Progenitor cell of endocrine pancreas (in vitro differentiated cells): ENCODE measurements around the gene CD200R1. TPM values are rescaled to one million over a fixed set of nuclear protein-coding genes. Genes with fewer than 3 reads are reported as not detected.

ENCODE experiments used
- DNase-seq: peaks from one replicate; pipeline ENCODE4 v3.0.0; 2021; ENCODE audit warnings: low spot score; ENCODE audit not compliant: unreplicated experiment
- H3K27ac Mint-ChIP-seq: 2 replicates; pipeline ENCODE4 v1.8.0; 2021; ENCODE audit warnings: mild to moderate bottlenecking, moderate library complexity, mixed read lengths
- H3K27me3 Mint-ChIP-seq: 2 replicates; pipeline ENCODE4 v1.8.0; 2021; ENCODE audit warnings: mixed read lengths
- H3K36me3 Mint-ChIP-seq: 2 replicates; pipeline ENCODE4 v1.8.0; 2022; ENCODE audit warnings: mixed read lengths; ENCODE audit not compliant: insufficient read depth
- H3K4me1 Mint-ChIP-seq: 2 replicates; pipeline ENCODE4 v1.8.0; 2021; ENCODE audit warnings: low read depth, mixed read lengths
- H3K4me3 Mint-ChIP-seq: 2 replicates; pipeline ENCODE4 v1.8.0; 2021; ENCODE audit warnings: low read depth, mild to moderate bottlenecking, moderate library complexity, mixed read lengths
- H3K9me3 Mint-ChIP-seq: 2 replicates; pipeline ENCODE4 v1.8.0; 2021; ENCODE audit warnings: low read depth, mixed read lengths
- total RNA-seq: library from RNA; stranded (reverse); gene quantifications from 2 replicates; pipeline ENCODE4 v1.2.1, GENCODE V29; 2021
- TF ChIP-seq, protein P1 (sequence below): fragments of 200-600 bp; sonication (generic); IDR thresholded peaks from one replicate; pipeline ENCODE4 v1.5.0; 2021; ENCODE audit warnings: antibody characterized with exemption, mild to moderate bottlenecking; ENCODE audit not compliant: unreplicated experiment

Gene CD200R1
- total RNA-seq, 1 donor from 2014 or later, result not detected

DNA sequence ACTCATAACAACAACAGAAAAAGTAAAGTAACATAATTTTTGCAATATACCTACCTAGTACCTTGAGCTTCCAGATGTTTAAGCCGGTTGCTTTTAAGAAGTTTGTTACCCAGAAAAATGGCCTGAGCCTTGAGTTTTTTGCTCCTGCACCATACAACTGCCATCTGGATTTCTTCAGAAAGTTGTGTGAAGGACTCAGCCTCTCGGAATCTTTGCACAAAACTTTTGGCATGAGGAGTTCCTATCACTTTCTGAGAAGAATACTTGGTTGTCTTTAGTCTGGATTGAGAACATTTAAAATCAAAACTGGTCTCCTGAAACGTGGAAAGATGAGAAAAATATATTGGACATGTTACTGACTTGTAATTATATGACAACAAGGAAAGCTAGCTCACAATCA, 33.2 kb upstream of the CD200R1 start:
- TF ChIP-seq, protein P1, sequence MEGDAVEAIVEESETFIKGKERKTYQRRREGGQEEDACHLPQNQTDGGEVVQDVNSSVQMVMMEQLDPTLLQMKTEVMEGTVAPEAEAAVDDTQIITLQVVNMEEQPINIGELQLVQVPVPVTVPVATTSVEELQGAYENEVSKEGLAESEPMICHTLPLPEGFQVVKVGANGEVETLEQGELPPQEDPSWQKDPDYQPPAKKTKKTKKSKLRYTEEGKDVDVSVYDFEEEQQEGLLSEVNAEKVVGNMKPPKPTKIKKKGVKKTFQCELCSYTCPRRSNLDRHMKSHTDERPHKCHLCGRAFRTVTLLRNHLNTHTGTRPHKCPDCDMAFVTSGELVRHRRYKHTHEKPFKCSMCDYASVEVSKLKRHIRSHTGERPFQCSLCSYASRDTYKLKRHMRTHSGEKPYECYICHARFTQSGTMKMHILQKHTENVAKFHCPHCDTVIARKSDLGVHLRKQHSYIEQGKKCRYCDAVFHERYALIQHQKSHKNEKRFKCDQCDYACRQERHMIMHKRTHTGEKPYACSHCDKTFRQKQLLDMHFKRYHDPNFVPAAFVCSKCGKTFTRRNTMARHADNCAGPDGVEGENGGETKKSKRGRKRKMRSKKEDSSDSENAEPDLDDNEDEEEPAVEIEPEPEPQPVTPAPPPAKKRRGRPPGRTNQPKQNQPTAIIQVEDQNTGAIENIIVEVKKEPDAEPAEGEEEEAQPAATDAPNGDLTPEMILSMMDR, result no peak
- Mint-ChIP-seq H3K36me3 (peaks cover 25% of the 10 kb centered on the region), H3K9me3 (no peaks in the 10 kb centered on the region), H3K27me3 (no peaks in the 10 kb centered on the region), H3K4me3 (no peak overlapping the region), H3K27ac (no peak overlapping the region), H3K4me1 (peaks cover 4% of the 10 kb centered on the region)
- DNase-seq, result no peak

- Mint-ChIP-seq H3K9me3 (no peaks in the 10 kb centered on the region), H3K36me3 (peaks cover 18% of the 10 kb centered on the region), H3K4me1 (peaks cover 4% of the 10 kb centered on the region), H3K27ac (no peak overlapping the region), H3K27me3 (no peaks in the 10 kb centered on the region), H3K4me3 (no peak overlapping the region)
- DNase-seq, result no peak
- TF ChIP-seq, protein P1, result no peak
Measured at GRCh38 chr3:113006359-113007056, 31.6 kb upstream of the CD200R1 start.

GRCh38 chr3:113005611-113006010, 30.7 kb upstream of the CD200R1 start:
- H3K4me1 Mint-ChIP-seq, result peaks cover 4% of the 10 kb centered on the region
- no peak overlapping the region for H3K27ac Mint-ChIP-seq
- H3K36me3 Mint-ChIP-seq, result peaks cover 18% of the 10 kb centered on the region
- no peaks in the 10 kb centered on the region for H3K27me3 Mint-ChIP-seq
- no peak overlapping the region for H3K4me3 Mint-ChIP-seq
- TF ChIP-seq, protein P1, result no peak
- H3K9me3 Mint-ChIP-seq, result no peaks in the 10 kb centered on the region
- no peak for DNase-seq

DNA sequence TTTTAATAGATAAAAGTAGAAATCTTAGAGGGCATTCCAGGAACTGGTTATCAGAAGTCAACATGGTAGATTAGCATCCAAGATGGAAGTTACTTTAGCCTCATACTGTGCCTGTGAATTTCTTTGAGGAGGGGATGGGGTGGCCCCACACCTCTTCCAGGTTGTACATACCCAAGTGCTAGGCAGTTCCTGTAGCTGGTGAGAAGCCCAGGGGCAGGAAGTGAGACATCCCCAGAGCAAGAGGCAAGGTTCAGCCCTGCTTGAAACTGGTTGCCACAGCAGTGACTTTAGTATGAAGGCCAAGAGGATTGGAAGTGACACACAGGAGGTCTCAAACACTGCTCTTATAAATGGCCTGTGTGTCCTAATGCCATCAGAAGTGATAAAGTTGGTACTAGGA, 27.8 kb upstream of the CD200R1 start:
- H3K9me3 Mint-ChIP-seq, result no peaks in the 10 kb centered on the region
- H3K36me3 Mint-ChIP-seq, result peaks cover 13% of the 10 kb centered on the region
- no peaks in the 10 kb centered on the region for H3K27me3 Mint-ChIP-seq
- TF ChIP-seq, protein P1, result no peak
- H3K27ac Mint-ChIP-seq, result no peak overlapping the region
- DNase-seq, result no peak
- no peak overlapping the region for H3K4me3 Mint-ChIP-seq
- no peaks in the 10 kb centered on the region for H3K4me1 Mint-ChIP-seq

- H3K4me1 Mint-ChIP-seq, result no peaks in the 10 kb centered on the region
- H3K27ac Mint-ChIP-seq, result no peak overlapping the region
- H3K36me3 Mint-ChIP-seq, result peaks cover 11% of the 10 kb centered on the region
- TF ChIP-seq, protein P1, result no peak
- H3K4me3 Mint-ChIP-seq, result no peak overlapping the region
- no peaks in the 10 kb centered on the region for H3K9me3 Mint-ChIP-seq
- no peaks in the 10 kb centered on the region for H3K27me3 Mint-ChIP-seq
- no peak for DNase-seq
Measured at GRCh38 chr3:113002037-113002436, 27.1 kb upstream of the CD200R1 start.
